Stimulated activated CD4-positive, alpha-beta T cell treated with anti-CD3 and anti-CD28 coated beads, Interleukin-12 subunit alpha, Interleukin-12 subunit beta, amount 100 ng/mL, for 48 hours (primary cell): Measurements from ENCODE around the gene ADSS1.

Source experiments
- DNase-seq, 3 donors: peaks; one replicate each; pipeline ENCODE4 v3.0.0-alpha.2; 2020; ENCODE audit warnings: low read depth in 2 of 3, low spot score in 1 of 3

ADSS1 gene

GRCh38 chr14:104779776-104780512, 55.9 kb downstream of the ADSS1 start:
- DNase-seq = no peak

GRCh38 chr14:104780513-104781030, 56.5 kb downstream of the ADSS1 start:
- no peak for DNase-seq

GRCh38 chr14:104781271-104782077, 57.4 kb downstream of the ADSS1 start:
- no peak for DNase-seq

- no peak for DNase-seq
Measured at GRCh38 chr14:104782086-104782807, 58.2 kb downstream of the ADSS1 start.

DNA sequence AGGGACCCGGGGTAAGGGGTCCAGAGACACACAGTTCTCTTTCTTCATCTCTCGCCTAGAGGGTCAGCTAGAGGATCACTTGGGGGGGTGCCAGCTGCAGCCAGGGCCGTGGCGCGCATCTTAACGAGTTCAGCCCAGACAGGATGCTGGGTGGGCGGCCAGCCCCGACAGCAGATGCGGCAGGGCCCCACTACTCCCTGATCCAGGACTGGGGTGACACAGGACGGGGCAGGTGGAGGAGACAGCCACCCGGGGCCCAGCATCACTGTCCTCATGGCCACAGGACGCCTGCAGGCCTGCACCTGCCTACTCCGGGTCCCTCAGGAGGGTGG, 58.7 kb downstream of the ADSS1 start:
- no peak for DNase-seq

GRCh38 chr14:104783484-104784217, 59.6 kb downstream of the ADSS1 start:
- no peak for DNase-seq

GRCh38 chr14:104784218-104784568, 60.2 kb downstream of the ADSS1 start:
- no peak for DNase-seq

GRCh38 chr14:104784846-104785707, 61.0 kb downstream of the ADSS1 start:
- DNase-seq = no peak

GRCh38 chr14:104785708-104786080, 61.7 kb downstream of the ADSS1 start:
- DNase-seq = no peak

GRCh38 chr14:104786091-104786586, 62.1 kb downstream of the ADSS1 start:
- DNase-seq = no peak

- no peak for DNase-seq
Measured at GRCh38 chr14:104786726-104787675, 63.0 kb downstream of the ADSS1 start.

DNA sequence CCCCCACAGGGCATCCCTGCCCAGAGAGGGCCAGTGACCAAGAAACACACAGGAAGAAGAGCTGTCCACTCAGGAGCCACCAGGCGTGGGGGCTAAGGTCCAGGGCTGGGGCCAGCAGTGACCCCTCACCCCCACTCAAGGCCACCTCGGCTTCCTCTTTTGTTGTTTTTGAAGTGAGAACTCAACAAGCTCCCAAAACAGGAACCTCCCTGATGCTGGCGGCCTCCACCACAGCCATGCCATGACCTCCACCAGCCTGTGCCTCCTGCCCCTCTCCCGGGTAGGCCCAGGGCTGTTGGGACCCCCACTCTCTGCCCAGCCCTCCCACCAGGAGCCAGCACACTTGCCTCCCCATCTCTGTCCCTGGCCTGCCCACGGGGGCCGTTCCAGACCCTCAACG, 63.7 kb downstream of the ADSS1 start:
- DNase-seq = no peak

DNA sequence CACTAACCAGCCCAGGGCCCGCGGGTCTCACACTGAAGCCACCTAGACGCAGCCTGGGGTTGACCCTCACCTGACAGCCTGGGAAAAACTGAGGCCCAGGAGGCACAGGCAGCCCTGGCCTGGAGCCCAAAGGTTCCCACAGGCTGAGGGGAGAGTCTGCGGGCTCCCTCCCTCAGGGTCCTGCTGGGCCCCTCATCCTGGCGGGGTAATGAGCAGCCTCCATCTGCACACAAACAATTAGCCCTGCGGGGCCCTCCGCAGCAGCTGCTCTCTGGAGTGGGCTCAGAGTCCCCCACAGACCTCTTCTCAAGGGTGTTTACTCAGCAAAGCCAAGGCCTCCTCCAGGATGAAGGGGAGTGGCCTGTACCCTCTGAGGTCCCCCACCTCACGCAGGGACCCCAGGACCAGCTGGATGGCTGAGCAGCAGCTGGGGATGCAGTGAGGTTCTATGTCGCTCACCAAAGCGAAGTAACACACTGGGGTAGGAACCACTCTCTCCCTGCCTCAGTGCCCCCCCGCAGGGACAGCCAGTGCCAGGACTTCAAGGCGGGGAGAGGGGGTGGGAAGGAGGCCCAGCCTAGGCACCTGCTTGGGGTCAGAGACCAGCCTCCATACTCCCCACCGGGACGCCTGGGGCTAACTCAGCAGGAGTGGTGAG, 64.3 kb downstream of the ADSS1 start:
- no peak for DNase-seq

GRCh38 chr14:104788873-104789663, 65.0 kb downstream of the ADSS1 start:
- DNase-seq = no peak

DNA sequence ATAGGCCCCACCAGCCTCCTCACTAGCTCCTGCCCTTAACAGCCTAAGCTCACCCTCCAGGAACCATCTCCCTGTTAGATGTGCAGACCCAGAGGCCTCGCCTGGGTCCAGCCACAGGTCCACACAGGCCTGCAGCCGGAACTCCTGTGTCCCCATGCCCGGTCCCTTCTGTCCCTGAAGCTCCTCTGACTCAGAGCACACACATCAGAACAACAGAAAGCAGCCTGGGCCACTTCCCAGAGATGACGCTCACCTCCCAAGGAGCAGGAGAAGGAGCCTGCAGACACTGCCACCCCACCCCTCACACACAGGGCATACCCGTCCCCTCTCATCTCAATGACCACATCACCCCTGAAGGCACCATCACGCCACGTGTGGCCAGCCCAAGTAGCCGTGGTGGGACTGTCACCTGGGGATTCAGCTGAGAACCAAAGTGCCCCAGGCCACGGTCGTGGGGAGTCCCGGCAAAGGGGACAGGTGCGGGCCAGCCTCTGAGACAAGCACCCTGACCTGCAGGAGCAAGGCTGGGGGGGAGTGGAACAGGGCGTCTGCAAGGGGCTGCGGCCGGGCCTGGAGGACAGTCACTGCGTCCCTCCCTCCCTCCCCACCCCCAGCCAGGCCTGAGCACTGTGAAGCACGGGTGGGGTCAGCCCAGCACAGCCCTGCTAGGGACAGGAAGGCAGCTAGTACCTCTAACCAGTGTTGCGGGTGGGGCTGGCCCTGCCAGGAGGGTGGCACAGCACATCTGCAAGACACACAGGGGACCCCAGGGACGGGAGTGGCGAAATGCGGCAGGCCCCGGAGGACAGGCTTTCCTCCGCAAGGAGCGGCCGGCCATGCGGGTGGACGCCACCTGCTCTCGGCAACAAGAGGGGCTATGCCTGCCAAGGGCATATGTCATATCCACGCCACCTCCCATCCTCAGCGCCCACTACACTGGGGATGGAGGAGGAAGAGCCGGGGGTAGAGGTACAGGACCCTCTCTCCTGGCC, 66.0 kb downstream of the ADSS1 start:
- DNase-seq = no peak

- no peak for DNase-seq
Measured at GRCh38 chr14:104791425-104791824, 67.4 kb downstream of the ADSS1 start.
